ENCODE measurements around the gene SFT2D2. TPM values are rescaled to one million over a fixed set of nuclear protein-coding genes. Genes with fewer than 3 reads are reported as not detected.

The SFT2D2 gene
- polyA plus RNA-seq, 1 of the 3 experiments (the other 2 are of a cell fraction) = 9.3 TPM

GRCh38 chr1:168190403-168190802 is 35.4 kb upstream of the SFT2D2 start:
- peaks cover 43 to 66% of the 10 kb centered on the region in 2 experiments for H3K36me3 ChIP-seq (replicated peaks in 1 of 2; ENCODE audit: control insufficient read depth in 1 of 2, insufficient read depth in 2 of 2, low read length in 1 of 2)
- 92% methylated on average over 2 of the region's 2 CpGs for WGBS (ENCODE audit: low lambda C conversion rate)
- no peaks in the 10 kb centered on the region for H3K27me3 ChIP-seq (ENCODE audit: insufficient read depth)

More at GRCh38 chr1:168190403-168190802, 35.4 kb upstream of the SFT2D2 start:
- Histone ChIP-seq H3F3A (replicated peaks; ENCODE audit: insufficient read depth) (peaks cover 3% of the 10 kb centered on the region), H3K9ac (no peak overlapping the region), H3K4me3 (ENCODE audit: low read depth in 2 of 2, low read length in 1 of 2) (no peak overlapping the region), H4K20me1 (ENCODE audit: insufficient read depth) (no peaks in the 10 kb centered on the region), H3K4me1 (ENCODE audit: control insufficient read depth in 1 of 2, insufficient read depth in 2 of 2, low read depth in 1 of 2, low read length in 1 of 2) (no peaks in the 10 kb centered on the region; a peak in 1 of 4 replicates), H2AFZ (ENCODE audit: low read depth) (no peak overlapping the region), H3K4me2 (no peak overlapping the region), H3K27ac (ENCODE audit: low read depth in 2 of 2, low read length in 1 of 2) (no peak overlapping the region), H3K9me3 (no peaks in the 10 kb centered on the region), H3K79me2 (ENCODE audit: insufficient read depth) (peaks cover 38% of the 10 kb centered on the region), H3K9me2 (no peaks in the 10 kb centered on the region)
- no peak for DNase-seq
- POLR2A ChIA-PET = no interaction called here
- CTCF ChIA-PET = interaction anchor here (1.0 kb wide), 1 partner anchor 11 kb away, joined by 3 read pairs; no protein-coding TSS in a partner anchor
- no peak for TF ChIP-seq GABPA (IDR thresholded peaks at IDR 0.05; ENCODE audit: low read depth)
- no peak for TF ChIP-seq RXRA (IDR thresholded peaks at IDR 0.05; ENCODE audit: borderline replicate concordance, low read depth)
- TF ChIP-seq ZBTB33 (IDR thresholded peaks at IDR 0.05; ENCODE audit: borderline replicate concordance, low read depth) = no peak
- TF ChIP-seq POLR2AphosphoS5 (IDR thresholded peaks at IDR 0.05; ENCODE audit: low read depth, low read length) = no peak
- TF ChIP-seq RFX5 (IDR thresholded peaks at IDR 0.05; ENCODE audit: low read length) = no peak
- no peak for TF ChIP-seq RAD21 (IDR thresholded peaks at IDR 0.05; ENCODE audit: low read length)
- no peak for TF ChIP-seq REST (IDR thresholded peaks at IDR 0.05; ENCODE audit: low read depth, low read length)
- no peak for TF ChIP-seq SIN3A (IDR thresholded peaks at IDR 0.05; ENCODE audit: borderline replicate concordance, low read depth, low read length)
- no peak for TF ChIP-seq TCF12 (IDR thresholded peaks at IDR 0.05)
- TF ChIP-seq SMC3 (IDR thresholded peaks at IDR 0.05; ENCODE audit: low read depth, low read length) = no peak
- no peak for TF ChIP-seq JUND (IDR thresholded peaks at IDR 0.05)
